GM18502 (cell line): ENCODE measurements around the gene LRP1B.

Experiments used
- ATAC-seq: cut with Tn5 transposase; IDR thresholded peaks from one replicate; pipeline ENCODE4 v1.9.1; 2021; ENCODE audit warnings: mild to moderate bottlenecking; ENCODE audit not compliant: unreplicated experiment, poor library complexity

Gene LRP1B

DNA sequence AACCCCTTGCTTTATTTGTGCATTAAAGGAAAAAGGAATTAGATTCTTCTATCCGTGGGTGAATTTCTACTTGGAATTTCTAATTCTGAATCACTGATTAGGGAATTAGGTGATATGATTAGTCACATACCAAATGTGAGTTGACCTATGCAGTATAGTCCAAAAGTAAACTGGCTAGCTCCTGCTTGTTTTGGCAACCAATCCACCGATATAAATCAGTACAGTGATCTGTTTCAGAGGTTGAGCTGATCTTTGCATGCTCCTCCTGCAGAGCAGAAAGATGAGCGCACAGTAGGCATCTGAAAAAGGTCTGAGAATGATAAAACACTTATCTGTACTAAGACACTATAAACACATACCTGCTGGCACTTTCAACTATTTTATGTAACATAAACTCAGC lies 86.6 kb downstream of the LRP1B start:
- no peak for ATAC-seq

DNA sequence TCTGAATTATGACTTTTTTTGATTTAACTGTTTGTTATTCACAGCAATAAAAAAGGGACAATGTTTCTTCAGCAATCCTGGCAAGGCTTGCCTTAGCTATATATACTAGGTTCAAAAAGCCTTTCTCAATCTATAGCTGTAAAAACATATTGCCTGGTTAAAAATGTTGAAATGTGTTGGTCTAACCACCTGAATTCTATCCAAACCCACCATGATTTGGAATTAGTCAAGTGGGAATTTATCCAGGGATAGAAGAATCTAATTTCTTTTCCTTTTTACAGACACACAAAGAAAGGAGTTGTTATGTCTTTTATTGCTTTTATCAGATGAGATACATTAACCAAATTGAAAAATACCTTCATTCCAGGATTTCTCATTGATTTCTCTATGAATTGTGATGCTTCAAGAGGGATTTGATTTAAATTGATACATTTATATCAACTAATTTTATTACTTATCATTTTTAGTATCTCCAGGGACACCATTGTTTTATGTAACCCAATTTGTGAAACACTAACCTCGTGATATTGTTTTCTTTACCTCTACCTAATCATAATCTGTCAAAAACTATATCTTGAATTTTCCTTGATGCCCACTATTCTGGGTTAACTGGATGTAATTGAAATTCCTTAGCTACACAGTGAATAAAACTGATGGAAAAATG lies 88.1 kb downstream of the LRP1B start:
- ATAC-seq, result no peak

DNA sequence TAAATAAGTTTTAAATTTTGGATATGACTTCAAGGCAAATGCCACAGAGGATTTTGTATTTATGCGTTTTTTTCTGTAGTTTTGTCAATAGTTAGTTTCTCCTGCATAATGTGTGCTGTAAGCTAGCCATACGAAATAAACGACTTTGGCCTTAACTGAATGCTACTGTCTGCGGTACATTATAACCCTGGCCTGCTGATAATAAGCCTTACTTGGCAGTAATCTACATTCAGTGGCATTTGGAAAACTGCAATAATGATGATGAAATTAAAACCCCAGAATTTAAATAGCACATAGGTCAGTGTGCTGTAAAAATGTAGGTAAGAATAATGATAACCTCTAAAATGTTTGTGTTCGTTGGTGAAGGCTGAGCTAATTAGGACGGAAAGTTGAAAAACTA lies 88.8 kb downstream of the LRP1B start:
- ATAC-seq, result no peak

DNA sequence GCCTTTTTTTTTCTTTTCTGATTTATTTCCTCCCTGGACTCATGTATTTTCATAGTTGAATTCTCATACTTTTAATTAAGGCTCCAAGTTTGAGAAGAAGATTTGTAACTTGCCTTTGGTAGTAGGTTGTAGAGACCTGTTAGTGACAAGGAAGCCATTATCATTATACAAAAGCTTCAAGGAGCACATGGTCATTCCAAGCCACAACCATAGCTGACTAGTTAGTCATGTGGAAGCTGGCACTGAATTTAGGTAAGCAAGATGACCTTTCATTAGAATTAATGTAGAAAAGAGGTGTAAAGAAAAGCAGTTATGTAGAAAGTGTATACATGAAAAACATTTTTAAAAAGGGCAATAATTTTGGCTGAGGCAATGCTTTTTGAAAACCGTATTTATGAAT lies 89.7 kb downstream of the LRP1B start:
- no peak for ATAC-seq

DNA sequence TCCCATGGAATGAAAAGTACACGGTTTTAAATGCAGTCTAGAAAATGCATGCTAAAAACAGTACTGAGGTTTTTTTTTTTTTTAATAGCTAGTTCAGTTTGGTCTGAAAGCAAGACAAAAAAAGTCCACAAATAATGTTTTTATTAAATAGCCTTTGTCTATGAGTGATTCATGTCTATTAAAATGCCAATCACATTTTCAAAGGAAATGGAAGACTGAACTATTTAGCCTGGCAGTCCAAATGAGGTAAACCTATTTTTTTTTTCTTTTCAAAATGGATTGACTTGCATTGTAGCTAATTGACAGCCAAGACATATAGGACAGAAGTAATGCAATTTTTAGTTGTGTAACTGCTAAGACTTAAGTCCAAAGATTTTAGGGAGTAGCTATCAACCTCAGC lies 90.3 kb downstream of the LRP1B start:
- no peak for ATAC-seq

DNA sequence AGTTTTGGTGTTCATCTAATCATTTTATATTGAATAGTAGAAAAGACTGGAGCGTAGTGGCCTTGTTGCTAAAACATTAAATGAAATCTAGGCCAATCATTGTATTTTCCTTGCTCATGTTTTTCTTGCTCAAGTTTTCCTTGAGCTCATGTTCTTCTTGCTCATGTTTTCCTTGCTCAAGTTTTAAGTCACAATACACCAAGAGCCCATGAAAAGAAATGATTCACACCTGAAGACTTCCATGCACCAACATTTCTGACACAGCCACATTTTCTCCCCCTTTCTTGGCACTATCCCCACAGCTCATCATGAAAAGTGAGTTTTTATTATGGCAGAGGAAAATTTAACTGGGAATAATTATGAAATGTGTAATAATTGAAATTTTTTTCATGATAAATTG lies 92.0 kb downstream of the LRP1B start:
- ATAC-seq, result no peak

DNA sequence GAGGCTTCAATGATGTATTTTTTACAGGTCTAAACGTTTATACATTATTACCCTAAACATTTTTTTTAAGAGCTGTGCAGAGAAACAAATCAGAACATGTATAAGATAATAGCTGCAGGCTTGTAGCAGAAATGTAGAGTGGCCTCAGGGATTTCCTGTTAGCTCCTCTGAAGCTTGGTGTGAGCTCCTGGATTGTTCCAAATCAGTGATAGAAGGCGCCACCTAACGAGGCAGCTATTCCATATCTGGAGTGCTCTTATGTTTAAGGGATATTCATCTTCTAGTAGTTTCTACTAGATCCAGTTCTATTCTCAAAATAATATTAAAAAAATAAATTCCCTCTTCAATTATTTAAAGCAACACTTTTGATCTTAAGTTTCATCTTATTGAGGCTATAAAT lies 93.1 kb downstream of the LRP1B start:
- no peak for ATAC-seq

DNA sequence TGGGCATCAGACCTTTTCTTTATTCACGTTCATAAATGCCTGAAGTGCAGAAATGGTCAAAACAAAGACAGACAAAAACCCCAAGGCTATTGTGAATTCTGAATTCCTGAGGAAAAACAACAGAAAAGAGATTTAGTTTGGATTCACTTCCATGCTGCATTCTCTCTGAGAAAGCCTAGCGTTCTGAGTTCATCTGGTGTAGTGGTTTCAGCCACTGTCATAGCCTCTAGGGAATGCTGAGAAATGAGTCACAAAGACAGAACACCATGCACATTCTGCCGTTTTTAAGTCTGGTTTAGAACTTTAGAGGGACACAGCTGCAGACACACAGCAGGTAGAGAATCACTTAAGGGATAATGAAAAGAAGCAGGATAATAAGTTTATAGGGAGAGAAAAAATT lies 93.8 kb downstream of the LRP1B start:
- no peak for ATAC-seq

DNA sequence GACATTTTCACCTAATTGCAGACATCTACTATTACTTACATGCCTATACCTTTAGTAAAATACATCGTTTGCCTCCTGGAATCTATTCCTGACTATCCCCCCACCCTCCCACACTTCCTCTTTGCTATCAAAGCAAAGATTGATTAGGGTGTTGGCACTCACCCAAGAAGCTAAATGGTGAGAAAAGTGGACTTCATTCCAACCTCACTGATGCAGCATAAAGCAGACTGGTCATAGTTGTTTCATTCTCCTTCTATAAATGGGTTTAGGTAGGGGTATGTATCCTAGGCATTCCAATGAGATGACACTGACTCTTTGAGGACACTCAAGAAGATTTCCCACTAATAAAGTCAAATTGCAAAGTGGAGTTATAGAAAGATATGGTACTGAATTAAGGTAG lies 97.4 kb downstream of the LRP1B start:
- ATAC-seq, result no peak

DNA sequence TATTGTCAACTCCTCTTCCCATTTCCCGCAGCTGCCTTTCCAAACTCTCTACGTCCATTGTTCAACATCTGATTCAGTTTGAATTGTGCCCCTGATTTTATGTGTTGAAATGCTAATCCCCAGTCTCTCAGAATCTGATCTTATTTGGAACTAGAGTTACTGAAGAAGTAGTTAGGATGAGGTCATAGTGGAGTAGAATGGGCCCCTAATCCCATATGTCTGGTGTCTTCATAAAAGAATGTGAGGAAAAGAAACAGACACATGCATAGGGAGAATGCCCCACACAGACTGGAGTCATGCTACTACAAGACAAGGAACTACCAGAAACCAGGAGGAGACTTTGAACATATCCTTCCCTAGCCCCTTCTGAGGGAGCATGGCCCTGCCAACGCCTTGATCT lies 99.2 kb downstream of the LRP1B start:
- ATAC-seq, result no peak

DNA sequence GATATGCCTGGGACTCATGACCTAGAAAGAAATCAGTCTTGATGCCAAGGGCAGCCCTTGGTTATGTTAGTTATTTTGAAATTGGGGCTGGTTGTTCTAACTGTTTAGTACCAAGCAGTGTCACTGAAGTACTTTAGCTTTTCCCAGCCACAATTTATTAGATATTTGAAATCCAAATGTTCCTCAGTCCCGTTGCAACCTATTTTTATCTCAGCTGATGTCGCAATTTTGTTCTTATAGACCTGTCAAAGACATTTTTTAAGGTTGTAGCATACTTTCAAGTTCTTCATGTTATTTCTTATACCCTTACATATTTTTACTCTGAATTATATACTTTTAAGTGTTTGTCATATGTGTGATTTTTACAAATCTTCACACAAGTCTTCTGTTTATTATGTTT lies 100.1 kb downstream of the LRP1B start:
- ATAC-seq, result no peak

DNA sequence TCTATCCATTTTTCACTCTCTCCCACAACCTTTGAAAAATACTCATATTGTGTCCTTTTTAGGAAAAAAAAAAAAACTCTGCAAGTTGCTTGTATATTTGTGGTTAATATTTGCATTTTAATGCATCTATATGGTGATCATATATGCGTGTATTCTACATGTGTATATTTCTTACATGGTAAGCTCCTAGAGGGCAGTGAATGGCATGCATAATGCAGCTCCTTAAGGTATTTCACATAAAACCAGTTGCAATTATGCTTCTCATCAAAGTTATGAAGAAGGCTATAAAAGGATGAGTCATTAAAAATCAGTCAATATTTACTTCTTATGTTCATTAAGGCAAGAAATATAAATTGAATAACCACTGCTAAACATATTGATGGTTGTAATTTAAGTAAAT lies 100.8 kb downstream of the LRP1B start:
- no peak for ATAC-seq

DNA sequence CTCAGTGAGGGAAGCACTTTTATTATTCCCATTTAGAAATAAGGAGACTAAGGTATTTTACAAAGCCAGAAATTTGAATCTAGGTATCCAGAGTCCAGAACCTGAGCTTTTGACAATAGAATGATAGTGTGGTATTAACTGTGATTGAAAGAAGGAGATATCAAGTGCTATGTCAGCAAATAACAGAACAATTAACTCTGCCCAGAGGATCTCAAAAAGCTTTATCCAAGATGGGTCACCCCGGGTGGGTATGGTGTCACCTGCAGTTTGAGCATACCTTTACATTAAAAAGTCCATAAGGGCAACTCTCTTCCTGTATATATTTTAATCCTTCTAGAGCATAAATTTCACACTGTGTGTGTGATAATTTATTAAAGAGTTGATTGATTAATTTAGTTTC lies 105.4 kb downstream of the LRP1B start:
- ATAC-seq, result no peak

DNA sequence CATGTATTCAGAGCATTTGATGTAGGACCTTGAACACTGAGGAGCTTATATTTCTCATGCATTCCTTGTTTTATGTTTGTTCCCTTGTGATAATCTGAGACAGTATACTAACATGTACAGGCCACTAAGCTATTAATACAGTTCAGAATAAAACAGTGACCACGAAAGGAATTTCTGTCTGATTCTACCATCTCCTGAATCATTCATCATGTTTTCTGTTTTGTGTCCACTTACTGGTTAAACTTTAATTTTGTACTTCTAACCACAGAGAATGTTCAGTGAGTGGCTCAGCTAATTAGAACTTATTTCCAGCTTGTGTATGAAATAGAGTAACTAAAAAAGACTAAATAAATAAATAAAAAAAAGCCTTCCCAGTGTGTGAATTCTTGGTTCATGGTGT lies 110.4 kb downstream of the LRP1B start:
- no peak for ATAC-seq

DNA sequence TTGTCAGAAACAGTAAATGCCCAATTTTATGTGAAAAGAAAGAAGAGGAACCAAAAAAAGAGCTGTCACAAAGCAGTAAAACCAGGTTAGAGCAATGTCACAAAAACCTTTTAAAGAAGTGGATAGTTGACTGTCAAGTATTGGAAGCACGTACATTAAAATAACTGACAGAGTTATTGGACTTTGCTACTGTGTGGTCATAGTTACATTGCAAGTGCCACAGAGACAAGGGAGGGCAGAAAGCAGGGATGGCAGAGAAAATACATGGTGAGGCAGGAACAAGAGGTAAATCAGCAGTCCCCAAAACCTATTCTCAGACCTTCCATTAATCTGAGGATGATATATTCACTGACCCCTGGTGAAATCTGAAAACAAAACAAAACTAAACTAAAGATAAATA lies 116.3 kb downstream of the LRP1B start:
- no peak for ATAC-seq

DNA sequence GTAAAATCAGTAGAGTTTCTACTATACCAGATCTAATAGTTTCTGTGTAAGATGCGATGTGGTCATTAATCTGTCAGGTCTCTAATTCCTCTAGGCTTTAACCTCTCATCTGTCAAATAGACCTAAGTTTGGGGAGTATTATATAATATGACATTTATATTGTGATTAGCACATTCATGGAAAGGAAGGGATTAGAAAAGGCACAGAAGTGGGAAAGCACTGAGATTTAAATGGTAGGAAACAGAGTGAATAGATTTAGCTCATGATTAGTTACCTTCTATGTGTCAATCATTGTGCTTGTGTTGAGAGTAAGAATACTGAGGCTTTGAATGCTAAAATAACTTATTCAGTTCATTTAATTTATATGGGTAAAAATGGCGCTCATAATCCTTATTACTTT lies 118.0 kb downstream of the LRP1B start:
- no peak for ATAC-seq

DNA sequence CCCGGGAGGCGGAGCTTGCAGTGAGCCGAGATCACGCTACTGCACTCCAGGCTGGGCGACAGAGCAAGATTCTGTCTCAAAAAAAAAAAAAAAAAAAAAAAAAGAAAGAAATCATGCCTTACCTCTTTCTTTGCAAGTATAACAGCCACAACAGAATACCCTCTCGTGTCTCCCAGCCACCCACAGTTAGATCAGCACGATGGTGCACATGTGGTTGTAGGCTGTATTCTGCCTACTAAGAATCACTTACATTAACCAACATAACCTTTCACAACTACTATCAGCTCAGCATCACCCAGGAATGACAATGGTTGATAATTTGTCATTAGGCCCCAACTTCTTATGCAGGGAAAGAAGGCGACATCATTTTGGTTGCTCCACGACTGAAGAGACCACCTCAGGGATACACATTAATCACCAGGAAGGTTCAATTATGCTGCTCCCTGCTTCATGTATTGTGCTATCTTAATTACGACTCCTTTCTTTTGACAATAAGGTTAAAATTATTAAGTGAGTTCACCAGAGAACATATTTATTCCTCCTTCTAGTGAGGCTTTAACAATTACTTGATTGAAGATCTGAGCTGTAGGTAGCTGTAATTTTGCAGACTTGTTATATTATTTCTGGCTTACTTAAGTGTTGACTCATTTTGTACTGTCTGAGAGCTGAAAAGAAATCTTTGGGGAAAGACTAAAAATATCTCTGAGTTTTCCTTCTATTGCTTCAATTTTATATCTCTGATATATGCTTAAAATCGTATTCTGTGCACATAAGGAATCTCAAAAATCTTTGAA lies 120.1 kb downstream of the LRP1B start:
- ATAC-seq, result no peak

DNA sequence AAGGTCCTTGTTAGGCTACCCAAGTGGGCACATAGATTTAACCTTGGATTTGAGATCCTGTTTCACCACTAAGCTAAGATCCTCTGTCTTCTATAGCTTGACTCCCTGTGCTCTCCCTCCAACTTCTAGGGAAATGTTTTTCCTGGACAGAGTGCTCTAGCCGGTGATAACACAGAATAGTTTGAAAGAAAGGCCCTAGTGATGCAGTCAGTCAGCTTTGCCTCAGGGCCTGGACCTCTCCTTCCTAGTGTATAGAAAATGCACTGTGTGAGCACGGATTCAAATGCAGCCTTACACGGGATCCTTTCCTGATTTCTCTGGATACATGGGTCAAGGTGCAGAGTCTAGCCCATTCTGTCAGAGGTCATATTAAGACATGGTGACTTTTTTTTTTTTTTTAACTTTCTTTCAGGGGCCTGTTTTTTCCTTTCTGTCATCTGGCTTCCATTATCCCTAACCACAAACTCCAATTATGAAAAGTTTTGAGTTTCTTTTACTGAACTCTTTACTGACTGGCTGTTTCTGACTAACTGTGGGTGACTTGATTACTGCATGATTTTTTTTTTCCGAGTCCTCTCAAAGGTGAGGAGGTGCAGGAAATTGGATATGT lies 122.6 kb downstream of the LRP1B start:
- ATAC-seq, result no peak

DNA sequence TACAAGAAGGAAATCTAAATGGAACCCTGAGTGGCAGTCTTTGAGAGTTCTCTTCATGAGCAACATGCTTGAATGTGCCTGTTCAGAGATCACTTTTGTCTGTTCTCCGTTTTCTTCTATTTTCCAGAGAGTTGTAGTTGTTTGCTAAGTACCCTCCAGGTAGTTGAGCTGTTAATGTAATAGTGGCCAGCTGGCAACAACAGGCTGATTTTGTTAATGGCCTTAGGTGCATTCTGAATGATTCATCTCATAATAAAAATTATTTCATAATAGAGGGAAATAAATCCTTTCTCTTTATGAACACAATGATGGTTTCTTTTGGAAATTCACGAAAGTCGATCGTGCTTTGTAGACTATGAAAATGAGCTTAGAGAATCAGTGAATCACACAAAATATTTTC lies 136.8 kb downstream of the LRP1B start:
- no peak for ATAC-seq

DNA sequence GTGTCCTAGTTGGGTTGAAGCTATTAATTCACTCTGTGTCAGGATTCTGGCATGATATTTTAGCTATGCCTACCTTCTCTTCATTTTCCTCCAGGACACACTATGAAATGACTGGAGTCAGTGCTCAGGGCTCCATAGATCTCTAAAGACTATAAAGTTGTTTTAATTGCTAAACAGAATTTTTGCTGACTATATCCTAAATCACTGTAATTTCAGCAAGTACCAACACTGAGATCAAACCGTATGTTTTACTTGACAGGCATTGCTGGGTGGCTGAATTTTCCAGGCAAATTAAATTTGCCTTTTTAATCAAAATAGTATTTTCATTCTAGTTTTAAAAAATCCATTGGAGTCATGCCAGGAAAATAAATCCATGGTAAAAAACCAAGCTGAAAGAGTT lies 138.1 kb downstream of the LRP1B start:
- no peak for ATAC-seq

DNA sequence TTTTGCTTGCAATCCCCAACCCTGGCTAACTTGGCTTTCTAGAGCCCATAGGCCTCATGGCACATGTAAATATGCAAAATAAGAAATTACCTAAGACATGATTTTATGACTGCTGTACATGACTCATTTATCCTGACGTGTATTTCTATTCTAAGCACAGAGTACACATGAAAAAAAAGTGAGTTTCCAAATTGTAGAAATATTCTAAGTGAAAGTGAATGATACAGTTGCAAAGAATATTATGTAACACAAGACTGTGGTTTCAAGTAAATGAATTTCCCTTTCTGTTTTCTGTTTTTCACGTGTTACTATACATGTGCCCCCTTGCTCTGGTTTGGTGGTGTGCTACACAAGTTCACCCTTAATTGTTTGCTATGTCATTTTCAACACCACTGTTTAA lies 162.4 kb downstream of the LRP1B start:
- no peak for ATAC-seq

DNA sequence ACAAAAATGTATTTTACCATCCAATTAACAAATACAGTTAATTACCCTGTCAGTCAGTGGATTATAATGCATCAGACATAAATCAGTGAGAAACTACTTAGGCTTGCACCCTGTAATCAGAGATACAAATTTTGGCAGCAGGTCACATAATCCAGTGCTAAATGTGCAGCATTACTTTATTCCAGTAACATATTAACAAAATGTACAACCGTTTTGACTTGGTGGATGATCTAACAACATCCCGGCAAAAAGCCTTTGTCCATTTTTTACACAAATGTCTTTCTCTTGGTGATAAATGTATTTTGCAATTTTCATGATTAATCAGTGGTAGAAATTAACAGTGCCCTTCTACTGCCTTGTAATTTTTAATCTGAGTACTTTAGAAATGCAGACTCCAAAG lies 162.8 kb downstream of the LRP1B start:
- ATAC-seq, result no peak
